ENCODE results near the gene PLIN5. TPM values are rescaled to one million over a fixed set of nuclear protein-coding genes. Genes with fewer than 3 reads are reported as not detected.

The PLIN5 gene
- polyA plus RNA-seq, 10 donors = 0.87 to 5.2 (median 1.5) TPM

DNA sequence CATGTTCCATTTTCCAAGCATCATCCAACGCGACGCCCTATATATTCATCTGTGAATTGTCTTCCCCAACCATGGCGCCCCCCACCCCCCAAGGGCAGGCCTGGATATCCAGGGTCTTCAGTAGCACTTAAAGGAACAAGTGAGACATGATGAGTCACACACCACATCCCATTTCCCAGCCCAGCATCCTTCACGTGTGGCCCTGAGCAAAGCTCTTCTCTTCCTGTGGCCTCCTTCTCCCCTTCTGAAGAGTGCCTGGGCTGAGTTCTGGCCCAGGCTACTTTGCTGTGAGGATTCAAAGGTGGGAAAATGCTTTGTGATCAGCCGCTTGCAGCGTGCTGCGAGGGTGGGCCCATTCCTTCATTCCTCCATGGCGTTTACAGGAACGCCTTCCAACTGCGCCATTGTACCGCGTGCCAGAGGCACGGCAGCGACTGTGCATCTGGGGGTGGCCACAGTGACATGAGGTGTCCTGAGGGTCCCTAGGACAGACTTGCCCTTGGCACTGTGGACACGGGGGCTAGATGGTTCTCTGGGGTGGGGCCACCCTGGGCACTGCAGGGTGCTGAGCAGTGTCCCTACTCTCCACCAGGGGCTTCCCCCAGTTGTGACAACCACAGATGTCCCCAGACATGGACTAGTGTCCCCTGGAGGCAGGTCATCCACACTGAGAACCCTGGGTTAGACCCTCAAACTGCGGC is 28.4 kb downstream of the PLIN5 start:
- DNase-seq = peak in 1 of 3 donors; percentile 32

DNA sequence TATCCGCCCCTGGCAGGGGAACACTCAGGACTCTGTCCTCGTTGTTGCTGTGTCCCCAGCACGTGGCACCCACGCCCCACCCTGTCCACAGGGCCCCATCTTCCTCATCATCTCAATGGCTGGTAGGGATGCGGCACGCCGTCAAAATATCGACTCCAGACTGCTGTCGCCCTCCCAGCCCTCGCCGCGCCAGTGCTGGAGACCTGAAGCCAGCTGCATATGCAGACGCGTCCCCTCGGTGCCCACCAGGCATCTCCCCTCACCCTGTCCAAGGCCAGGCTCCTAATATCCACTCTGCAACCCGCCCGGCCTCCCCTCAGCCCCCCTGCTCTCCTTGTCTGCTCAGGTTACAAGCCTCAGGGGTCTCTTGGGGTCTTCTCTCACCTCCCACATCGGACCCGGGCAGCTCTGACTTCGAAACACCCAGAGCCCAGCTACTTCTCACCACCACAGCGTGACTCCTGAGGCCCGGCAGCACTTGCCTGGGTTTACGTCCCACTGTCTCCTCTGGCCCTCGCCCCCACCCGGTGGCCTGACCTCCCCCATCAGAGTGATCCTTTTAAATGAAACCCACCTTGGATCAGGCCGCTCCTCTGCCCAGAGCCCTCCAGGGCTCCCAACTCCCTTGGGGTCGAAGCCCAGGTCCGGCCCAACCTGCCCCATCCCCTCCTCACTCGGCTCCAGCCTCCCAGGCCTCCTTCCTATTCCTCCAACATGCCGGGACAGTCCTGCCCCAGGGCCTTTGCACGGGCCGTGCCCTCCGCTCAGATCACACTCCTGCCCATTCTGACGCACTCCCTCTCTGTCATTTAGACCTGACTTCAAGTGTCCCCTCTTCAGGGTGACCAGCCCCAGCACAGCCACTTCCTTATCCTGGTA is 29.2 kb downstream of the PLIN5 start:
- DNase-seq = no peak

DNA sequence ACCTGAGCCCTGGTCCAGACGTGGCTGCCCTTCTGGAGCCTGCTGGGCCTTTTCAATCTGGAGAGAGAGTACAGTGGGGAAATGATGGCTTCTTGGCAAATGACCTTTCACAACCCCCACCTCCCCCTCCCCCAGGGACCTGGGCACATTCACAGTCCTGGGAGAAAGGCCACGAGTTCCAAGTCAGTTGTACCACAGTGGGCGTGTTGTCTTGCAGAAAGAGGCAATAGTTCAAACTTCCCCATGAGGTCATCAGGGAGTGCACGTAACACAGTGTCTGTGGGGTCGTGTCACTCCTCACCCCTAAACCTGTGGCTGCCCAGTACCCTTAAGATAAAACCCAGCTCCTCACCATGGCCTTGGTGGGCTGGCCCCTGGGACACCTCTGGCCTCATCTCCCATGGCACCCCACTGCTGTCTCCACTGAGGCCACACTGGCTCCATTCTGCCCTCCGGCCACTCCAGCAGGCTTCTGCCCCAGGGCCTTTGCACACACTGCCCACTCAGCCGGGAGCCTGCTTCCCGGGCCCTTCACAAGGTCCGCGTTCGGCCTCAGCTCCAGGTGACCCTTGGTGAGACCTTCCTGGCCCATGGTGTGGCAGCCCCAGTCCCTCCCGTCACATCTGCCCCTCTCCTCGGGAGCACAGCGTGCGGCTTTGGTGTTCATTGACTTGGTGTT is 30.0 kb downstream of the PLIN5 start:
- DNase-seq = no peak

GRCh38 chr19:4504297-4504701 is 30.7 kb downstream of the PLIN5 start:
- peak; percentile 40 to 72 (median 52) for DNase-seq

DNA sequence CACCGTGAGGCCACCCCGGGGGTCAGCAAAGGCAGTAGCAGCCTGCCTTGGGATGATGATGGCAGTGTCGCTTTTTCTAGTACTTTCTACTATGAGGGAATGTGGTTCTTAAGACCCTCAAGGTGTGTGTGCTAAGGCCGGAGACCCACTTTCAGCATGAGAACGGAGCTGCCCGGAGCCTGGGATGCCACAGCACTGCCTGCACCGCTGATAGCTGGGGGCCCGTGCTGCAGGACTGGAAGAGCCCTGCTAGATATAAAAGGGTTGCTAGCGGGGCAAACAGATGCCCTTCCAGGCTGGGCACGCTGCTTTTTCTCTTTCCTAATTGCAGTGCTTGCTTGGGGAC is 31.2 kb downstream of the PLIN5 start:
- DNase-seq = no peak

DNA sequence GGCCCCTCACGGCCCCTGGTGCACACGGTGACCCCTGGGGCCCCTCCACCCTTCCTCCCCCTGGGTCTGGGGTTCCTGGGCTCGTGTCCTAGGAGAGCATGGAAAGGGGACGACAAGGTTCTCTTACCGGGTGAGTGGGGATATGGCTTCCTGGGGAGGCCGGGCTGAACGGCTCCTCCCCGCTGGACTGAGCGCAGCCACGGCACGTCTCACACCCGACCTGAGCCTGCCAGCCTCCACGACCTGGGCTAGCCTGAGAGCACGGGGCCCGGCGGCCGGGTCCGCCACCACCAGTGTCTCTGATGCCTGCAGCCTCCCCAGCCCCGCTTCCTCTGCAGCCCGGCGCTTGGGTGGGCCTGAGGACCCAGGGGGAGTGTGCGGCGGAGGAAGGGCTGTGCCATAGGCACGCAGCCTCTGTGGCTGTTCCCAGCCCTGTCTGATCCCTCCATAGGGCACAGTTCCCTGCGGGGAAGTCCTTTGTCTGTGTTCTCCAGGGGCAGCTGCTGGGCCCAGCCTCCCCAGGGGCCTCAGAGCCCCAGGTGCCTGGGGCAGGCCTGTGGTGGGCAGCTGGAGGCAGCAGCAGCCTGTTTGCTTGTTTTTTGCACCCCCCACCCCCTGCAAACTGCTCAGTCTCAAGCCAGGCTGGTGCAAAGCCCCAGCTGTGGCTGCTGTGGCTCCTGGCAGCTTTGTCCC is 31.7 kb downstream of the PLIN5 start:
- DNase-seq = no peak

GRCh38 chr19:4502282-4503131 is 32.5 kb downstream of the PLIN5 start:
- DNase-seq = no peak

DNA sequence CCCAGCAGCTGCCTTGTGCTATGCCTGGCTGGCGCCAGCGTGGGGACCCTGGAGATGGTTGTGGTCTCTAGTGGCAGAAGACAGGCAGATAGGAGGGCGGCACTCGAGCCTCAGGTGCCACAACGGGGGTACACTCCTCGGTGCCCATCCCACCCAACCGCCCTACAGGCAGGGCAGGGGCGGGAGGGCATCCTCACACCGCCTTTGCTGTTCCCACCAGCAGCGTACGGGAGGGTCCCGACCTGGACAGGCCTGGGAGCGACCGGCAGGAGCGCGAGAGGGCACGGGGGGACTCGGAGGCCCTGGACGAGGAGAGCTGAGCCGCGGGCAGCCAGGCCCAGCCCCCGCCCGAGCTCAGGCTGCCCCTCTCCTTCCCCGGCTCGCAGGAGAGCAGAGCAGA is 33.3 kb downstream of the PLIN5 start:
- no peak for DNase-seq

DNA sequence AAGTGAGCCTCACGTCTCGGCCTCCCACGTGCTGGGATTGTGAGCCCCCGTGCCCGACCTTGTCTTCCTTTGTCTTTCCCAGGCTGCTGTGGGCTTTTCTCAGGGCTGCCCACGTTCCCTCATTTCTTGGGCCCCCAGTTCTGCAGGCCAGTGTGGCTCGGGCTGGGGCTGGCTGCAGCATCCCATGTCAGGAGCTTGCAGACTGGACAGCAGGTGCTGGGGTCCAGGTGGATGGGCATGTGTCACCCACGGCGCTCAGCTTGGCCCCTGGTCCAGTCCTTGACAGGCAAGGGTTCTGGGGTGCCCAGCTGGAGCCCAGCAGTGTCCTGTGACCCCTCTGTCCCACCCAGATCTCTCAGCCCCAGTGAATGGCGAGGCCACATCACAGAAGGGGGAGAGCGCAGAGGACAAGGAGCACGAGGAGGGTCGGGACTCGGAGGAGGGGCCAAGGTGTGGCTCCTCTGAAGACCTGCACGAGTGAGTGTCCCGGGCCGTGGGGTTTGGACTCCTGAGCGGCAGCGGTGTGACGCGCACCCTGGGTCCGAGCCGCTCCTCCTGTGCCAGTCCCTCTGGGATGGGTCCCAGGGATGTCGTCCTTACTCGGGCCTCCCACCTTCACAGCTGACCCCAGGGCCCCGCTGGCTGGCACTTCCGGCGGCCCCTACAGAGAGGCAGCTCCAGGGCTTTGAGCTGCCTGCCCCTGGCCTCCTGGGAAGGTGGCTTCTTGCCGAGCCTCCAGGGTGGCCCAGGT is 34.0 kb downstream of the PLIN5 start:
- DNase-seq = no peak

- DNase-seq = no peak
Observed at GRCh38 chr19:4499855-4500254, 35.2 kb downstream of the PLIN5 start.

- no peak for DNase-seq
Observed at GRCh38 chr19:4499318-4499717, 35.7 kb downstream of the PLIN5 start.

DNA sequence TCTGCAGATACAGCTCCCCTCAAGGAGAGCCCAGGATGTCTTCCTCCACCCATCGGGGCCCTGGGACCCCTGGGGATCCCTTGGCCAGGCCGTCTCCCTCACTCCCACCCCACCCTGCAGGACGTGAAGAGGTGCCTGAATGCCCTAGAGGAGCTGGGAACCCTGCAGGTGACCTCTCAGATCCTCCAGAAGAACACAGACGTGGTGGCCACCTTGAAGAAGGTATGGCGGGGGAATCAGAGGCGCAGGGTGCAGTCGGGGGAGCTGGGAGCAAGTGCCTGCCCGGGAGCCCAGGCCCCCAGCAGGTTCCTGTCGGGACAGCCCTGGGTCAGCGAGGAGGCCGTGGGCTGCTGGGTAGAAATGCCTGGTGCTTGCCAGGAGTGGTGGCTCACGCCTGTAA is 36.3 kb downstream of the PLIN5 start:
- DNase-seq = no peak

DNA sequence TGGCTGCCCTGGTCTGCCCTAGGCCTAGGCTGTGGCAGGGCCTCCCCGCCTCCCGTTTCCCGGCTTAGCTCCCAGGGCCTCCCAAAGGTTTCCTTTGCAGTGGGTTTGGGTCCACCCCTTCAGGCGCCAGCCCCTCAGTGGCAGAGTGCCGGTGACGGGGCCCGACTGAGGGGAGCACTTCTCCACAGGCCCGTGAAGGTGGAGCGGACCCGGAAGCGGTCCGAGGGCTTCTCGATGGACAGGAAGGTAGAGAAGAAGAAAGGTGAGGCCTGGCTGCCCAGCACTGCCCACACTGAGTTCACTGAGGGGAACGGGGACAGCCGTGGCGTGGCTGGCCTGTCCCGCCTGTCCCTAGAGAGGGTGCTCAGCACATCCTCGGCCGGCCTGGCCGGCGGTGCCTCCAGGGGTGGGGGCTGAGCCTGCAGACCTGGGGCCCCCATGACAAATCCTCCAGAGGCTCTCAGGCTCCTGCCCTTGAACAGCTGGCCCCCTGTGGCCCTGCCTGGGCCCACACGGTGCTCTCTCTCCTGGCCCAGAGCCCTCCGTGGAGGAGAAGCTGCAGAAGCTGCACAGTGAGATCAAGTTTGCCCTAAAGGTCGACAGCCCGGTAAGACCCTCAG is 37.1 kb downstream of the PLIN5 start:
- DNase-seq = no peak

GRCh38 chr19:4496304-4496703 is 38.7 kb downstream of the PLIN5 start:
- no peak for DNase-seq

- DNase-seq = no peak
Observed at GRCh38 chr19:4495471-4495870, 39.6 kb downstream of the PLIN5 start.

DNA sequence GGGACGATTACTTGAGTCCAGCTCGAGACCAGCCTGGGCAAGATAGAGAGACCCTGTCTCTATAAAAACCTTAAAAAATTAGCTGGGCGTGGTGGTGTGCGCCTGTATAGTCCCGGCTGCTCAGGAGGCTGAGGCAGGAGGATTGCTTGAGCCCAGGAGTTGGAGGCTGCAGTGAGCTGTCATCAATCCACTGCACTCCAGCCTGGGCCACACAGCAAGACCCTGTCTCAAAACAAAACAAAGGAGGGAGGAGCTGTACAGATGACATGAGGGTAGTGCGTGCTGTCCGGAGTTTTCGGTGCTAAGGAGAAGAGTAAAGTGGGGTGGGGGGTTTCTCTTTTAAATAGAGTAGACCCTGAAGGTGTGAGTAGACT is 40.3 kb downstream of the PLIN5 start:
- no peak for DNase-seq

GRCh38 chr19:4493929-4494690 is 40.9 kb downstream of the PLIN5 start:
- no peak for DNase-seq

- DNase-seq = no peak
Observed at GRCh38 chr19:4493104-4493928, 41.7 kb downstream of the PLIN5 start.
